Neural crest cell (in vitro differentiated cells): Measurements from ENCODE around the gene SPATA31C2. TPM values are rescaled to one million over a fixed set of nuclear protein-coding genes. Genes with fewer than 3 reads are reported as not detected.

Experiments used
- DNase-seq: peaks from one replicate; pipeline ENCODE4 v3.0.0; 2021; ENCODE audit warnings: low read depth, mixed read lengths, low spot score
- H3K27ac Mint-ChIP-seq: one replicate; pipeline ENCODE4 v1.8.0; 2021; ENCODE audit warnings: mild to moderate bottlenecking, mixed read lengths; ENCODE audit not compliant: unreplicated experiment
- H3K27me3 Mint-ChIP-seq: 2 replicates; pipeline ENCODE4 v1.8.0; 2021; ENCODE audit warnings: low read depth, mild to moderate bottlenecking, mixed read lengths
- H3K36me3 Mint-ChIP-seq: 2 replicates; pipeline ENCODE4 v1.8.0; 2021; ENCODE audit warnings: low read depth, mild to moderate bottlenecking, mixed read lengths
- H3K4me1 Mint-ChIP-seq: 2 replicates; pipeline ENCODE4 v1.8.0; 2021; ENCODE audit warnings: mixed read lengths
- H3K4me3 Mint-ChIP-seq: one replicate; pipeline ENCODE4 v1.8.0; 2021; ENCODE audit warnings: mild to moderate bottlenecking, mixed read lengths
- H3K9me3 Mint-ChIP-seq: 2 replicates; pipeline ENCODE4 v1.8.0; 2021; ENCODE audit warnings: mixed read lengths
- total RNA-seq: library from RNA; stranded (reverse); gene quantifications from 2 replicates; pipeline ENCODE4 v1.2.1, GENCODE V29; 2021
- TF ChIP-seq, protein P1 (sequence below): fragments of 200-600 bp; sonication (generic); conservative IDR thresholded peaks from 2 replicates; pipeline ENCODE4 v1.5.0; 2021; ENCODE audit warnings: antibody characterized with exemption, mild to moderate bottlenecking

The SPATA31C2 gene
- total RNA-seq, 1 donor from 2014 or later = 2.0 TPM

GRCh38 chr9:88173378-88173999 lies 35.2 kb upstream of the SPATA31C2 start:
- peaks cover 12% of the 10 kb centered on the region for H3K27me3 Mint-ChIP-seq
- peaks cover 6% of the 10 kb centered on the region for H3K9me3 Mint-ChIP-seq
- no peak overlapping the region for H3K4me3 Mint-ChIP-seq
- DNase-seq = peak; percentile 15
- peaks cover 2% of the 10 kb centered on the region for H3K36me3 Mint-ChIP-seq
- H3K27ac Mint-ChIP-seq = no peak overlapping the region
- TF ChIP-seq, protein P1, sequence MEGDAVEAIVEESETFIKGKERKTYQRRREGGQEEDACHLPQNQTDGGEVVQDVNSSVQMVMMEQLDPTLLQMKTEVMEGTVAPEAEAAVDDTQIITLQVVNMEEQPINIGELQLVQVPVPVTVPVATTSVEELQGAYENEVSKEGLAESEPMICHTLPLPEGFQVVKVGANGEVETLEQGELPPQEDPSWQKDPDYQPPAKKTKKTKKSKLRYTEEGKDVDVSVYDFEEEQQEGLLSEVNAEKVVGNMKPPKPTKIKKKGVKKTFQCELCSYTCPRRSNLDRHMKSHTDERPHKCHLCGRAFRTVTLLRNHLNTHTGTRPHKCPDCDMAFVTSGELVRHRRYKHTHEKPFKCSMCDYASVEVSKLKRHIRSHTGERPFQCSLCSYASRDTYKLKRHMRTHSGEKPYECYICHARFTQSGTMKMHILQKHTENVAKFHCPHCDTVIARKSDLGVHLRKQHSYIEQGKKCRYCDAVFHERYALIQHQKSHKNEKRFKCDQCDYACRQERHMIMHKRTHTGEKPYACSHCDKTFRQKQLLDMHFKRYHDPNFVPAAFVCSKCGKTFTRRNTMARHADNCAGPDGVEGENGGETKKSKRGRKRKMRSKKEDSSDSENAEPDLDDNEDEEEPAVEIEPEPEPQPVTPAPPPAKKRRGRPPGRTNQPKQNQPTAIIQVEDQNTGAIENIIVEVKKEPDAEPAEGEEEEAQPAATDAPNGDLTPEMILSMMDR = peak; percentile 58
- H3K4me1 Mint-ChIP-seq = no peaks in the 10 kb centered on the region

DNA sequence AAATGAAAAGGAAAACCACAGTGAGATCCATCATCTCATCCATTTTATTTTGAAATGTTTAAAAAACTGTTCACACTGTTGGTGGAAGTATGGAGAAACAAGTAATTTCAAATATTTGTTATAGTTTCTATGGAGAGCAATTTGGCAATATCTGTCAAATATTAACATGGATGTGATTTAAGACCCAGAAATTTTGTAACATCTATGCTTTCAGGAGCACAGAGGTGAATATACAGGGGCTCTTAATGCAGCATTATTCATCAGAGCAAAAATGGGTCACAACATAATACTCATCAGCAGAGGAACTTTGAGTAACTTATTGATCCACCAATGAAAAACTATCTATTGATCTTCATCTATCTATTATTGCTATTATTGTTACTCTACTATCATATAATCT lies 31.4 kb upstream of the SPATA31C2 start:
- Mint-ChIP-seq H3K27me3 (no peaks in the 10 kb centered on the region), H3K4me1 (no peaks in the 10 kb centered on the region), H3K9me3 (peaks cover 4% of the 10 kb centered on the region), H3K36me3 (peaks cover 2% of the 10 kb centered on the region), H3K4me3 (no peak overlapping the region), H3K27ac (no peak overlapping the region)
- DNase-seq = no peak
- TF ChIP-seq, protein P1 = no peak

- Mint-ChIP-seq H3K27me3 (no peaks in the 10 kb centered on the region), H3K27ac (no peak overlapping the region), H3K4me1 (no peaks in the 10 kb centered on the region), H3K4me3 (no peak overlapping the region), H3K36me3 (peaks cover 2% of the 10 kb centered on the region), H3K9me3 (peaks cover 4% of the 10 kb centered on the region)
- TF ChIP-seq, protein P1 = no peak
- no peak for DNase-seq
Measured at GRCh38 chr9:88168564-88168963, 30.3 kb upstream of the SPATA31C2 start.

GRCh38 chr9:88166660-88167059 lies 28.4 kb upstream of the SPATA31C2 start:
- H3K4me1 Mint-ChIP-seq = no peaks in the 10 kb centered on the region
- DNase-seq = no peak
- H3K27ac Mint-ChIP-seq = no peak overlapping the region
- H3K27me3 Mint-ChIP-seq = no peaks in the 10 kb centered on the region
- H3K36me3 Mint-ChIP-seq = peaks cover 2% of the 10 kb centered on the region
- TF ChIP-seq, protein P1 = no peak
- H3K4me3 Mint-ChIP-seq = no peak overlapping the region
- H3K9me3 Mint-ChIP-seq = peaks cover 4% of the 10 kb centered on the region

DNA sequence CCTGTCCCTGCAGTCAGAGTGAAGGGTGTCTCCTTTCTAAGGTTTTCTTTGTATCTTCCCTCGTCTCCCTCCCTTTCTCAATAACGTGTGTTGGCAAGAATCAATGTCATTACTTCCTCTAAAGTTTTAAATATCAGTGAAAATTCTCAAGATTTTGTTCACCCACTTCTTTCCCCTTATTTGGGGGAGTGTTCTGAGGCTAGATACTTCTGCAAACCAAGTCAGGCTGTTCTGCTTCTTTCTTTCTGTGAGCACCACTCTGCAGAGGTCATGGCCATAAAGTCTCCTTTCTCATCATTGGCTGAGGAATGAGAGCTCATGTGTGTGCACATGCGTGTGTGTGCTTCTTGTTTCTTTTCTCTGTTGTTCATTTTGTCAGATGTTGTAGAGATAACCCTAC lies 26.6 kb upstream of the SPATA31C2 start:
- peaks cover 4% of the 10 kb centered on the region for H3K4me1 Mint-ChIP-seq
- H3K27ac Mint-ChIP-seq = no peak overlapping the region
- H3K36me3 Mint-ChIP-seq = peaks cover 2% of the 10 kb centered on the region
- no peaks in the 10 kb centered on the region for H3K27me3 Mint-ChIP-seq
- TF ChIP-seq, protein P1 = no peak
- DNase-seq = no peak
- H3K9me3 Mint-ChIP-seq = peaks cover 4% of the 10 kb centered on the region
- no peak overlapping the region for H3K4me3 Mint-ChIP-seq
